Adrenal gland (tissue), 12 donors: Measurements from ENCODE around the gene PTPN22. TPM values are rescaled to one million over a fixed set of nuclear protein-coding genes. Genes with fewer than 3 reads are reported as not detected.

ENCODE experiments used
- polyA plus RNA-seq, 3 donors: library from polyadenylated mRNA; stranded (reverse); fragments of 200-250 nt in 2 of 3; fragments of 350-450 nt in 1 of 3; fragmentation: Illumina TruSeq in 1 of 3; extraction: RNeasy Lipid Tissue Mini Kit (QIAGEN cat#74804) in 1 of 3; gene quantifications; one replicate each; pipeline ENCODE4 v1.2.3, GENCODE V29; 2013 to 2014
- total RNA-seq, 9 donors: library from RNA; depleted of rRNA in 4 of 9; stranded (reverse); fragments of >200 nt in 4 of 9; fragments of 120-200 nt in 1 of 9; fragmentation: NEBNext Ultra II Directional in 1 of 9; extraction: Animal tissue kit (Norgen Biotek cat#: 25700) in 1 of 9; gene quantifications; one replicate each; pipeline versions ENCODE4 v1.1.0 to v1.2.4, GENCODE V29; 2013 to 2023
- donor health status: healthy with polysubstance abuse.
- donor health status: Bipolar disorder and iron deficiency.
- donor health status: DM: yes; HTN: yes; CAD: no.
- donor health status: DM: no; HTN: no; CAD: no.
- donor health status: DM: no; HTN: no; CAD: no.
- donor health status: DM: yes; HTN: yes; CAD: no.

PTPN22 gene
- total and polyA plus RNA-seq, 12 donors: 0.28 to 6.2 (median 2.7) TPM

Other genes with a start within 250 kb of the PTPN22 start
- gene PHTF1, start 112.2 kb downstream of the PTPN22 start, total RNA-seq: 10 to 100 TPM; 16.8 to 37.9 (median 21.8) TPM
- gene PHTF1, start 112.2 kb downstream of the PTPN22 start, polyA plus RNA-seq: 10 to 100 TPM in 2 of 3 donors, 1 to 10 TPM in 1; 9.7 to 18.7 (median 12.4) TPM
- 10 to 100 TPM; 12.1 to 33.0 (median 16.4) TPM for gene RSBN1, start 59.2 kb downstream of the PTPN22 start, total RNA-seq
- gene RSBN1, start 59.2 kb downstream of the PTPN22 start, polyA plus RNA-seq: 10 to 100 TPM in 1 of 3 donors, 1 to 10 TPM in 2; 3.9 to 10.5 (median 6.0) TPM
- 1 to 10 TPM in 2 of 9 donors, under 1 TPM in 5, not detected in 2; 0.07 to 1.3 (median 0.23) TPM for gene BCL2L15, start 15.9 kb upstream of the PTPN22 start, total RNA-seq
- gene BCL2L15, start 15.9 kb upstream of the PTPN22 start, polyA plus RNA-seq: under 1 TPM; 0.26 to 0.48 (median 0.34) TPM
- gene AP4B1, start 33.1 kb upstream of the PTPN22 start, total RNA-seq: 10 to 100 TPM in 8 of 9 donors, 1 to 10 TPM in 1; 9.8 to 24.7 (median 14.2) TPM
- 10 to 100 TPM; 15.7 to 18.0 (median 16.0) TPM for gene AP4B1, start 33.1 kb upstream of the PTPN22 start, polyA plus RNA-seq
- 1 to 10 TPM; 2.9 to 6.1 (median 4.4) TPM for gene DCLRE1B, start 33.6 kb upstream of the PTPN22 start, total RNA-seq
- gene DCLRE1B, start 33.6 kb upstream of the PTPN22 start, polyA plus RNA-seq: 1 to 10 TPM; 1.1 to 3.3 (median 1.4) TPM
- gene HIPK1, start 57.6 kb upstream of the PTPN22 start, total RNA-seq: 100 to 1,000 TPM in 1 of 9 donors, 10 to 100 TPM in 8; 26.0 to 102 (median 67.2) TPM
- gene HIPK1, start 57.6 kb upstream of the PTPN22 start, polyA plus RNA-seq: 10 to 100 TPM; 13.0 to 37.2 (median 13.1) TPM
- gene OLFML3, start 107.8 kb upstream of the PTPN22 start, total RNA-seq: 10 to 100 TPM; 13.6 to 99.6 (median 35.3) TPM
- gene OLFML3, start 107.8 kb upstream of the PTPN22 start, polyA plus RNA-seq: 10 to 100 TPM; 20.7 to 33.4 (median 31.7) TPM